GM19455 (cell line): ENCODE measurements around the gene NCCRP1.

Source experiments
- ATAC-seq: cut with Tn5 transposase; IDR thresholded peaks from one replicate; pipeline ENCODE4 v1.9.1; 2021; ENCODE audit not compliant: unreplicated experiment

The NCCRP1 gene

GRCh38 chr19:39196860-39197562, at the start of gene NCCRP1:
Gene NCCRP1, plus strand, starts transcription at chr19:39196964. Its CDS starts 19 bp downstream, at chr19:39196983.
- no peak for ATAC-seq

GRCh38 chr19:39147480-39147879, 49.3 kb upstream of the NCCRP1 start:
- ATAC-seq, result no peak

DNA sequence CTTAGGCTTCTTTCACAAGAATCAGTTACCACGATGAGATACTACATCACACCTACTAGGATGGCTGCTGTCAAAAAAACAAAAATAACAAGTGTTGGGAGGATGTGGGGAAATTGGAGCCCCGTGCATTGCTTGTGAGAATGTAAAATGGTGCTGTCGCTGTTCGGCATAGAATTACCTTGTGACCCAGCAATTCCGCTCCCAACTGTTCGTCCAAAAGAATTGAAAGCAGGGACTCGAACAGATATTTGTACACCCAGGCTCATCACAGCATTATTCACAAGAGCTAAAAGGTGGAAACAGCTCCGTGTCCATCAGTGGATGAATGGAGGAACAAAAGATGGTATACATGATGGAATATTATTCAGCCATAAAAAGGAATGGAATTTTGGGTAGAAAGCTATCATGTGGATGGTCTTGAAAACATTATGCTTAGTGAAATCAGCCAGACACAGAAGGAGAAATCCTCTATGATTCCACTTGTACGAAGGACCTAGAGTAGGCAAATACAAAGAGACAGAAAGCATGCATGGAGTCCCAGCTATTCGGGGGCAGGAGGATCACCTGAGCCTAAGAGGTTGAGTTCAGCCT, 47.7 kb upstream of the NCCRP1 start:
- no peak for ATAC-seq

GRCh38 chr19:39150235-39150634, 46.5 kb upstream of the NCCRP1 start:
- ATAC-seq, result no peak

- no peak for ATAC-seq
Measured at GRCh38 chr19:39150807-39151600, 45.8 kb upstream of the NCCRP1 start.

- no peak for ATAC-seq
Measured at GRCh38 chr19:39152066-39152465, 44.7 kb upstream of the NCCRP1 start.

DNA sequence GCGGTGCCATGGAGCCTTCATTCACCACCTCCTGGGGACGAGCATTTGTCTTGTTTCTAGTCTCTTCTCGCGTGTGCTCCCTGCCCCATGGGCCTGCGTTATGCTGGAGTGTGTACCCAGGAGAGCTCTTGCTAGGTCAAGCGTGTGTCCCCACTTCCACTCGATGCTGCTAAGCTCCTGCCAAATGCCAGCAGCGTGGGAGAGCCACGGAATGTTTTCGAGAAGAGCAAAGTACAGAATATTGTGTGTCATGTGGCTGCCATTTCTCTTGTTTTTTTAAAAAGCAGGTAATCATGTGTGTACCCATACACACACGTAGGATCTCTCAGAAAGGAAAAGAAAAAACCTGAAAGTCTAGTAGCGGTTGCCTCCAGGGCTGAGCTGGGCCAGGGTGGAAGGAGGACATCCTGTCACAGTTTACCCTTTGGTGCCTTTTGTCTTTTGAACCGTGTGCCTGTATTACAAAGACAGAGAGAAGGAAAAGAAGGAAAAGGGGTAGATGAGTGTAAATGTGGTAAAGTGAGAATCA, 42.6 kb upstream of the NCCRP1 start:
- ATAC-seq, result no peak

GRCh38 chr19:39154629-39155100, 42.1 kb upstream of the NCCRP1 start:
- no peak for ATAC-seq

GRCh38 chr19:39155114-39155700, 41.6 kb upstream of the NCCRP1 start:
- no peak for ATAC-seq

GRCh38 chr19:39155741-39156140, 41.0 kb upstream of the NCCRP1 start:
- ATAC-seq, result no peak

DNA sequence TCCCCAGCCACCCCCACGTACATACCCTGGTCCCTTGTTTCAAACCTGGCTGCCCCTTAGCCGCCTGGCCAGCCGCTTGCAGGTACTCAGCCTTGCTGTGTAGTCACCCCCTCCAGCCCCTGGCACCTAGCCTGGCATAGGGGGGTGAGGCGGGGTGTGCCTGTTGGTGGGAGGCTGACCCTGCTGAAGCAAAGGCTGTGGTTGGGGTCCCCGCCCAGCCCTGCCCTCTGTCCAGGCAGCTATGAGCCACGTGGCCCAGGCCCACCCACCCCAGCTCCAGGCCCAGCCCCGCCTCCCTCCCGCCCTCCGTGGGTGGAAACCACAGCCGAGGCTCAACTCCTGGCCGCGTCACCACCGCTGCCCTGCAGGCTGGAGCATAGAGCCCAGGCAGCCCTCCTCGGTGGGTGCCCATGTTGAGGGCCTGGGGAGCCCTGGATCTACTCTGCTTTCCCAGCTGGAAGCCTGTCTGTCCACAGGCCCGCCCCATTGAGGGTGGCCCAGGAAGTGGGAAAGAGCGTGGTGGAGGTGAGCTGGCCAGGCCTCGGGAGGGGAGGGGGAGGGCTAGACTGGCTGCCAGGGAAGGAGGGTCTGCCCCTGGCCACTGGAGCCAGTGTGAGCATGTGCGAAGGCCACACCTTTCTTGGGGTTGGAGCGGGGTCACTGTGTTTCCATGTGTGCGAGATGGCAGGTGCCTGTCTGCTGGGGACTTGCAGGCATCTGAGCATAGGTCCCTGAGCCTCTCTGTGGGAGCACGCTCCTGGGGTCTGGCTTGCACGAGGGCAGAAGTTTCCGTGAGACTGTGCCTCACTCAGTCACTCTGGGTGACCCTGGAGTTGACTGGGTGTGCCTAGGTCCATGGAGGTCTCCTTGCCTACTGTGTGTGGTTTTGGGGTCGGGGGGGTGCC, 40.2 kb upstream of the NCCRP1 start:
- no peak for ATAC-seq

GRCh38 chr19:39157275-39157996, 39.3 kb upstream of the NCCRP1 start:
- no peak for ATAC-seq

DNA sequence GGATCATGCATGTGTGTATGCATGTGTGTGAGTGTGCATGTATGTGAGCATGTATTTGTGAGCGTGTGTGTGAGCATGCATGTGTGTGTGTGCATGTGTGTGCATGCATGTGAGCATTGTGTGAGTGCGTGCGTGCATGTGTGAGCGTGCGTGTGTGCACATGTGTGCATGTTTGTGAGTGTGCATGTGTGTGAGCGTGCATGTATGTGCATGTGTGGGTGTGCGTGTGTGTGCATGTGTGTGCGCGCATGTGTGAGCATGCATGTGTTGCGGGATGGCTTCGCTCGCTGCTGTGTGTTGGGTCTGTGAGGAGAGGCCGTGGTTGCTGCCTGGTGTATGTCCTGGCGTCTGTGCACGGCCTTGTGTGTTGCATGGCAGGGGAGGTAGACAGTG, 38.8 kb upstream of the NCCRP1 start:
- ATAC-seq, result no peak

DNA sequence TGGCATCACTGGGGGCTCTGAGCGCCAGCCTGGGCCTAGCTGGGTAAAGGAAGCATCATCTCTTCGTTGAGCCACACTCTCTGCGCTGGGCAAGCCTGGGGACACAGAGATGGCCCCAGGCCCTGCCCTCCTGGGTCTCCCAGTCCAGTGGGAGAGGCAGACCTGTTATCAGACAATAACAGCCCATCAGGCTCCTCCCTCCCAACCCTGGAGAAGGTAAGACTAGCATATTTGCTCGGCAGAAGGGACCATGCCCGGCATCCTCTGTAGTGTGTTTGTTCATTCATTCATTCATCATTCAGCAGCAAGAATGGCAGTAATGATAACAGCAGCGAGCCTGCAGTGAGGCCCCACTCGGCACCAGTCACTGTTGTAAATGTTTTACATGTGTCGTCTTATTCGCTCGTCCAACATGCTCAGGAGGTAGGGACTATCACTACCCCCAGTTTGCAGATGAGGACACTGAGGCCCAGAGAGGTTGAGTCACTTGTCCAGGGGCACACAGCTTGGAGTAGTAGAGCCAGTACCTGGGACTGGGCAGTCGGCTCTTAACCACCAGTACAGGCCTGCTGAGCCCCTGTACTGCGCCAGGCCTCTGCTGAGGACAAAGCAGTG, 38.0 kb upstream of the NCCRP1 start:
- ATAC-seq, result no peak

- no peak for ATAC-seq
Measured at GRCh38 chr19:39160523-39160861, 36.3 kb upstream of the NCCRP1 start.

- no peak for ATAC-seq
Measured at GRCh38 chr19:39160889-39161672, 35.7 kb upstream of the NCCRP1 start.

DNA sequence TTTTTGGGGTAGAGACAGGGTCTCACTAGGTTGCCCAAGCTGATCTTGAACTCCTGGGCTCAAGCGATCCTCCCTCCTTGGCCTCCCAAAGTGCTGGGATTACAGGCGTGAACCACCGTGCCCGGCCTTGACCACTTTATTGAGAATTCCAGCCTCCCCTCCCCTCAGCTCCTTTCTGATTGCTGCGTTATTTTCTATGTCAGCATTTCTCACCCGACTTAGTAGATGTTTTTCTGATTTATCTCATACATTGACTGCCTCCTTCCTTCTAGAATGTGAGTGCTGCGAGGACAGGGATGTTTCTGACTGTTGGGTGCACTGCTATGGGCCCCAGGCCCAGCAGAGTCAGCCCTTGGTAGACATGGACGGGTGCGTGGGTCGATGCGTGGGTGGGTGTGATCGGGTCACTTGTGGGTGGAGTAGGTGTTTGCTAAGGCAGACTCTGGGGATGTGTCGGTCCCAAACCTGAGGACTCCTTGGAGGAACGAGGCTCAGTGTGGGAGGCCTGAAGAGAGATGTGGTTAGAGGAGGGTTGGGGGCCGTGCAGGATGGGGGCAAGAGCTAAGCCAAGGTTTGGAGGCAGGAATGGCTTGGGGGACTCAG, 34.2 kb upstream of the NCCRP1 start:
- no peak for ATAC-seq

- ATAC-seq, result no peak
Measured at GRCh38 chr19:39163621-39164020, 33.1 kb upstream of the NCCRP1 start.
